HG03558 (cell line): ENCODE data around the gene CACNB2.

ENCODE experiments used
- ATAC-seq: cut with Tn5 transposase; IDR thresholded peaks from one replicate; pipeline ENCODE4 v1.9.1; 2021; ENCODE audit warnings: moderate number of reproducible peaks; ENCODE audit not compliant: unreplicated experiment; ENCODE audit errors: extremely low read depth

The CACNB2 gene

GRCh38 chr10:18323916-18324315 lies 183.7 kb downstream of the CACNB2 start:
- no peak for ATAC-seq

- no peak for ATAC-seq
Measured at GRCh38 chr10:18325410-18325809, 185.2 kb downstream of the CACNB2 start.

GRCh38 chr10:18325889-18326531 lies 185.8 kb downstream of the CACNB2 start:
- no peak for ATAC-seq

DNA sequence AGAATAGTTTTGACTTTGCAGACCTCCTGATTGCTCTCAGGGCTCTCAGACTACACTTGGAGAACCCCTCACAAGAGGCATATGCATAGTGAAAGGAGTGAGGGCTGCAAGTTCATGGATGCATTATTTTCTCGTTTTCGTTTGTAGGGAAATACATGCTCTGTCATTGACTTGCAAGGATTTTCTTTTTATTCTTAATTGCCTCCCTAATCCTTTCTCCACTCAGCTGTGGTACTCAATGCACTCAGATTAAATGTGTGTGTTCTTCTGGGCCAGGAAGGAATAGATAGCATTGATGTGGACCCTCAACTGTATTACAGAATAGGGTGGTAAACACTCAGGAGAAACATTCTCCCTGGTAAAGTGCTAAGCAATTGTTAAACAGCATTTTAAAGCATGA lies 188.7 kb downstream of the CACNB2 start:
- no peak for ATAC-seq

GRCh38 chr10:18332048-18332447 lies 191.8 kb downstream of the CACNB2 start:
- ATAC-seq = no peak

DNA sequence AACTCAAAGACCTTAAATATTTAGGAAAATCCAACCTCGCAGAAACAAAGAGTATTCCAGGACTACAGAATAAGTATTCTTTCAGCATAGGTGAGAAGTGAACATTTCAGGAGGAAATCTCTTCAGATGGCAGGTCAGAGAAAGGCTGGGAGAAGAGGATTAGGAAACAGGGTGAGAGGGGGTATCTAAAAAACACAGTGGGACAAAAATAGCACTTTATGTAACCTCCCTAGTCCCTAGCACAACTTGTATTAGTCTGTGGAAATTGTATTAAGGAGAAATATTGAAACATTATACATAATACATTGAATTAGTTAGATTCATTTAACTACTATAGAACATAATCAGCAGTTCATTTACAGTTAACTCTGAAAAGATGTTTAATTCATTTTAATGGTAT lies 192.3 kb downstream of the CACNB2 start:
- no peak for ATAC-seq

- ATAC-seq = no peak
Measured at GRCh38 chr10:18333621-18334020, 193.4 kb downstream of the CACNB2 start.

- ATAC-seq = no peak
Measured at GRCh38 chr10:18334116-18334867, 194.1 kb downstream of the CACNB2 start.

- no peak for ATAC-seq
Measured at GRCh38 chr10:18340496-18341051, 200.3 kb downstream of the CACNB2 start.

DNA sequence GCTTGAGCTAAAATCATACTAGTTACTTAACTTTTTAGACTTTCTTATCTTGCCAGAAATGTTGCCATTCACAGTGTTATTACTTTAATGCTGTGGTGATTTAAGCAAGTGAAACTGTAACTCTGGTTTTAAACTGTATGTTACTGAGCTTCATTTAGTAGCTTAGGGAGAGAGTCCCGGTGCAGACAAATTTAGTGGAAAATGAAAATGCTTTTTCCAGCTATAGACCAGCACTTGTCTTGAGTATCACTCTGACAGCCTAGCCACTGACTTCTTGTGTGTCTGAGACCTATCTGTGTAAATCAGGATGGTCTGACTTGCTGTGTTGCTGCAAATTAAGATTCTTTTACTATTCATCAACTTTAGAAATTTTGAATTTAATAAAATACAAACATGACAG lies 200.8 kb downstream of the CACNB2 start:
- no peak for ATAC-seq

- ATAC-seq = no peak
Measured at GRCh38 chr10:18343573-18343972, 203.3 kb downstream of the CACNB2 start.

DNA sequence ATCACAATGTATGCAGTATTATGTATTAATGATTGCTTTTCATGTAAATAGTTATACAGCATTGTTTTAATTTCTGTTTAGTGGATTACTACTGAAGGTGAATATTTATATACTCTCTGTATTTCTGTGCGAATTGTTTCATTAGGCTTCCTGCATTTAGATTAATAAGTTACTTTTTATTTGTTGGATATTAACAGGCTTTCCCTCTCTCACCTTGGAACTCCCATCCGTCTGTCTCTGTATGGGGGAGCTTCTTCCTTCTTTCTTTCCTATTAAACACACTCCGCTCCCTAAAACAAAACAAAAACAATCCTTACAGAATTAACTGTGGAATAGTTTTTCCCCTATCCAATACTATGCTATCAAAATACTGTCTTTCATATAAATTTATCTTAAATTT lies 205.1 kb downstream of the CACNB2 start:
- no peak for ATAC-seq

DNA sequence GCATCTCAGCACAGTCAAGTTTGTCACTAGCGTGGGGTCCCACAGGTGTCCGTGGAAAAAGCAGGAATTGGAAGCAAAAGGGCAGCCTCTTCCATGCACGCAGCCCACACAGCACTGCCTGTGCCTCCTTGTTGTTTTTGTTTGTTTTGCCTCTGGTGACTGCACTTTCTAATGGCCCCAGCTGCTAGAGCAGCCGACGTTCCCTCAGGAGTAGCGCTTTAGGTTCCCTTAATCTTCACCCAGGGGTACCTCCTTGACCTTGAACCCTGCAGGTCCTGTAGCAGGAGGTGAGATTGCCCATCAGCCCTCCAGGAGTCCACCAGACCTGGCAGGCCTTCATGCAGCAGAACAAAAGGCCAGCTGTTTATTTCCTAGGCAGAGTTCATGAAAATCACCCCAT lies 210.1 kb downstream of the CACNB2 start:
- ATAC-seq = no peak

DNA sequence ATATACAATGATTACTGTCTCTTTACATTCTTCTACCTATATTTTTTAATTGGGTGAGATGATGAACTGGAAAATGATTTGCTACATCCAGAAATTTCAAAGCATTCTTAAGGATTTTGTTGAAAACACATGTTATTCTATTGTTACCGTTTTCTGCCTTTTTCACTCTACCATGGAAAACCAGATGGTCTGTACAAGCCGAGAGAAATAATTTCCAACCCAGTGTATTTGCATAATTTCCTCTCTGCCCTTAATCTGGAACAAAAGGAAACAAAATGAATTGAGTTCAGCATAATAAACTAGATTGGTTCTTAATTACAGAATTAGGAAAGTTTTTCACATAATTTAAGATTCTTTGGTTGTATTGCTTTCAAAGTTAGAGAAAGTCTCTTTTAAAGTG lies 211.2 kb downstream of the CACNB2 start:
- ATAC-seq = no peak

GRCh38 chr10:18352175-18352574 lies 212.0 kb downstream of the CACNB2 start:
- no peak for ATAC-seq

DNA sequence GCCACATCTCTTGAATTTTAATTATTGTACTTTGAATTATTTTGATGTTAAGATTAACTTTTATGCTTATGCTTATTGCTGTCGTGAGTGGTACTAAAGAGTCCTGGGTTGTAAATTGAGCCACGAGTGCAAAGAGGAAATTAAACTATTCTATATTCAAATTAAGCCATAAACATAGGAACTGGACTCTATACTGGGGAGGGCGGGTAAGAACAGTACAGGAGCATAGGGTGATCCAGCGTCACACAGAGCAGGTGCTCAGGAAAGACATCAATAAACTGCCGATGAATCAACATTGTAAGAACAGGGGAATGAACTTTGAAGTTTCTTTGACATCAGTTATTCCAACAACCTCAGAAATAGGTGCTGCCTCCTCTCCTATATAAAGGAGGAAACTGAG lies 219.6 kb downstream of the CACNB2 start:
- ATAC-seq = no peak

GRCh38 chr10:18362892-18363291 lies 222.7 kb downstream of the CACNB2 start:
- no peak for ATAC-seq

GRCh38 chr10:18364987-18365775 lies 225.0 kb downstream of the CACNB2 start:
- peak; percentile 58 for ATAC-seq

GRCh38 chr10:18367840-18368239 lies 227.6 kb downstream of the CACNB2 start:
- no peak for ATAC-seq

DNA sequence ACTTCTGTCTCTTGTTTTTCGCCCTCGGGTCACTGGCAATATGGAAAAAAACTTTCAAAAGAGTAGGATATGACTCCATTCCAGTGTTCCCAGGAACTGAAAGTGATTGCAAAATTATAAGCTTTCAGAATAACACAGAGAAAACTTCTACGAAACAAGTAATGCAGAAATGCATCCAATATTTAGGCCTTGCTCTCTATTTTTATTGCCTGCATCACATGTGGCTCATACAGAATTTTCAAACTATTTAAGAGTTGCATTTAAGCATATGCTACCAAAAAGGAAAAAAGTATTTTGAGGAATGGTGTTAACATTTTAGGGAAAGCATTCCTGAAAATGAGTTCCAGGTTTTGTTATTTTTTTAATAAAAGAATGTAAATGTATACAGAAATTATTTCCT lies 228.0 kb downstream of the CACNB2 start:
- no peak for ATAC-seq

GRCh38 chr10:18368682-18369081 lies 228.5 kb downstream of the CACNB2 start:
- no peak for ATAC-seq
